ENCODE data around the gene TRAIP.
"Not testable (repeated sequence)": the region's sequence is repeated elsewhere in the genome, so short reads cannot be mapped to it uniquely, and the experiment has no call there.

Gene TRAIP

DNA sequence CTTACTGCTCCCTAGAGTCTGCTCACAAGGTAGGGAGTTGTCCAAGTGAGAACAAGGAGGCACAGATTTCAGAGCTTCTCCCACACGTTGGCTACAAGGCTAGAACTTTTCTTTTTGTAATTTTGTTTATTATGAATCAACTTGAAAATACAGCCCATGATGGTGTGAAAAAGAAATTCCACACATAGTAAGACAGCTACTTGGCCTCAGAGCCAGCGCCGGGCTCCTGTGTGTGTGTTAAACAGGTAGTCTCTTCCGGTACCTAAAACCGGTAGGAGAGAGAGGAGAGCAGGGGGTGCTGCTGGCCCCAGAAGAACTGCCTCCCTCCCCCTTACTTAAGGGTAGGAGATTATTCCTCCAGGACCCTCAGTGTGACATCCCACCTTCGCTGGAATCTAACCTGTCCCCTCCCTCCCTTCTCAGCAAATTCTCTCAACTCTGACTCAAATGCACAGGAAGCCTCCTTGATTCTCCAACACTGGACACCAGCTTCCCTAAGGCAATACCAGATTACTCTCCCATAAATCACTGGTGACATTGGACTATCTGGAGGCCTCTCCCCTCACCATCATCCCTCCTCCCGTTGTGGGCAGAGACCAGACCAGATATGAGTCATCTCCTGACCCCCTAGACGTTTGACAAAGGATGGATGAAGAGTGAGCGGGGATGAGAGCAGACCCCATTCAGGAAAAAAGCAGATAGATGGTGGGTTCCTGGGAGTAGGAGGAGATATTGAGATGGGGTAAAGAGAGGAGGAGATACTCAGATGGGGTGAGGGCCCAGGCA lies 65.5 kb downstream of the TRAIP start:
- DNase-seq: peak; percentile 19

DNA sequence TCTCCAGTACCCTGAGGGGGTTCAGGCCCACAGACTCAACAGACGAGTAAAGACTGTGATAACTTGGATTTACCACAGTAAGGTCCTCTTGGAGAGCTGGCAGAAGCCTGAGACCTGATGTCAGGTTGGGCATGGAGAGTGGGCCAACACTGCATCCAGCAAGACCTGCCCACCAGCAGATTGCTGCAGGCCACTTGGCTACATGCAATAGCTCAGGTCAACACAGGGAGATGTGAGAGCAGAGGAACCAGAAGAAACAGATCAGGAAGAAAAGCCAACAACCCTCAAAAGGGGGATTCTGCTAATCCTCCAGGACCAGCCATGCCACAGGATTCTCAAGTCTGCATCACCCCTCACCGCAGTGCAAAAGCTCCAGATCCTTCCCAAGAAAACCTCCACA lies 68.3 kb downstream of the TRAIP start:
- peak; percentile 9 for DNase-seq

DNA sequence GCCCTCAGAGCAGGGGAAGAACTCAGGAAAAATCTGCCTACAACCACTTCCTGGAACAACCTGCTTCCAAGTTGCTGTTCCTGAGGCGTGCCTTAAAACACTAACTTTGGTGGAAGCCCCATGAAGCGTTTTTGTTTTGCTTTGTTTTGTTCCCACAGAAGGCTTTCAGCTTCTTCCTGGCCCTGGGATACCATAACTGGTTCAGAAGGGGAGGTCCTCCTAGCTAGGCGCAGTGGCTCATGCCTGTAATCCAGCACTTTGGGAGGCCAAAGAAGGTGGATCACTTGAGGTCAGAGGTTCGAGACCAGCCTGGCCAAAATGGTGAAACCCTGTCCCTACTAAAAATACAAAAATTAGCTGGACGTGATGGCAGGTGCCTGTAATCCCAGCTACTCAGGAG lies 68.8 kb downstream of the TRAIP start:
- no peak for DNase-seq

DNA sequence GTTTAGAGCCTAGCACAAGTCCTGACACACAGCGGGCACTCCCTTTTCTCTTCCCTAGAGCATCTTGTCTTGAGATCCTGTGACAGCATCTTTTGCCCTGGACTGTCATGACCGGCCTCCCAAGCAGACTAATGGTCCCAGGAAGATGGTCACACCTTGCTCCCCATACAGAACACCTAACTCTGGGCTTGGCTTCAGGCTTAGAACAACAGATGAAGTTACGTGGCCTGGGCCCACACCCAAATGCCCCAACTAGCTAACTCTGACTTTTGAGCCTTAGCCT lies 69.2 kb downstream of the TRAIP start:
- no peak for DNase-seq

DNA sequence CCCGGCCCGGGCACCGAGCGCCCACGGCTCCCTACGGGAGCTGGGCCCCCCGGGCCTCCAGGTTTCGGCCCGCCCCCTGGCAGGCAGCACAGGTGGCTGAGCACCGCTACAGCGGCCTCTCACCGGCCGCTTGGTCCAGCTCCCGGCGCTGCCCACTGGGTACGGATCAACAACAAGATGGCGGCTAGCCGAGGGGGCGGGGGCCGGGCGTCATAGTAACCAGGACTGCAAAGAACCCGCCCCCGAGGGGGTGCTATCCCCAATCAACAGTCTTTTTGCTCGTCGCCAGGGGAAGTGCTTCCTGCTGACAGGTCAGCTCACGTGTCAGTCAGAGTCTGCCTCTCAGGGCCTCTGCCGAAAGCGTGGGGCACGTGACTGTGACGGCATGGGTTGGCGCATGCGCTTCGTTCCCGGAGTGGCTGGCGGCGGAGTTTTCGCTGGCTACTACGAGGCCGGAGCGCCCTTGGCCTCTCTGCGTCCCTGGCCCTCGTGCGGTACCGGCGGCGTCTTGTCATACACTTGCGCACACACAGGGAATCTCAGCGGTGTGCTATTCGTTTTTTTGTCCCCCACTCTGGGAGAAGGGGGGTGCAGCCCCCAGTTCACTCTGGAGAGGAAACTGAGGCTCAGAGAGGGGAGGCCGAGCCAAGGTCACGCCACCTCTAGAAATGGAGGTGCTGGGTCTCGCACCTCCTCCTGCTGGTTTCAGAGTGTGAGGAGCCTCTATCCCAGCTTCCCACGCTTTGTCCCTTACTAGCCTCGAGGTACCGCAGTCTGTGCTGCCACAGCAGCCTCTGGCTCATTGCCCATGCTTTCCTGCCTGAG lies 69.8 kb downstream of the TRAIP start, which contains the start of gene IP6K1:
Gene IP6K1, minus strand, starts transcription at position 186 of the 825 bp plus-strand sequence. CDS start 38,502 bp downstream, outside the sequence.
- DNase-seq: peak; percentile 100

DNA sequence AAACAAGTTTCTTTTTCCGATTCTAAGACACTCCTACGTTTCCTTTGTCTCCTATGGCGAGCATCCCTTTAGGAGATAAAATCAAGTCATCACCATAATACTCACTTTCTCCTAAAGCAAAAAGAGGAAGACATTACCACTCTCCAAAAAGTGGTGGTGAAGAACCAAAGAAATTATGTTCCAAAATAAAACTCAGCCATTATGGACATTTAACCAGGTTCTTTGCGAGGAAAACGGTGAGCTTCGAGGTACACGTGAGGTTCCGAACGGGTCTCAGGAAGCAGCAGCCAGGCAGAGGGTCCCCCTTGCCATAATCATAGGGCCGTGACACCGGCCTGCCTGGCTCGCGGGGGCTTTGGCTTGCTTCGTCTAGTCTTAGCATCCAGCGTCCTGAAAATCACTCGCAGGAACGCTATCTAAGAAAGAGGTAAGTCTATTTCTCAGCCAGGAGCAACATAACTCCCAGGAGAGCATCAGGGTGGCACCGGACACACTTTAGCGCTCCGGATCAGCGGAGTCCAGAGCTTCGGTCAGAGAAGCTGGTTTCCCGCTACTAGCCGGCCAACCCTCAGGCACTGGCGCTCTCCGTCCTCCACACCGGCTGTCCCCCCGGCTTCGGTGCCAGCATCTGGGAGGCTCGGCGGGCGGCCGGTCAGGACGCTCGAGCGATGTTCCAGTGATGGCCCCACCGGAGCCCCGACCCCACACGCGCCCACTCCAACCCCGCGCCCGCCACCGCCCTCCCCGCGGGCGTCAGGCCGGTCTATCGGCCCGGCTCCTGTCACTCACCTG lies 70.6 kb downstream of the TRAIP start:
- peak; percentile 38 for DNase-seq

DNA sequence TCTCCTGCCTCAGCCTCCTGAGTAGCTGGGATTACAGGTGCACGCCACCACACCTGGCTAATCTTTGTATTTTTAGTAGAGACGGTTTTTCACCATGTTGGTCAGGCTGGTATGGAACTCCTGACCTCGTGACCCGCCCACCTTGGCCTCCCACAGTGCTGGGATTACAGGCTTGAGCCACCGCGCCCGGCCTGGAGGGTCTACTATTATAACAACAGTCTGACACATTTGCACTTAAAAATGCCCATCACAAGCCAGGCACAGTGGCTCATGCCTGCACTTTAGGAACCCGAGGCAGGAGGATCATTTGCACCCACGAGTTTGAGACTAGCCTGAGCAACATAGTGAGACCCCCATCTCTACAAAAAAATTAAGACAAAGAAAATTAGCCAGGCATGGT lies 74.1 kb downstream of the TRAIP start:
- not testable (repeated sequence) for DNase-seq

DNA sequence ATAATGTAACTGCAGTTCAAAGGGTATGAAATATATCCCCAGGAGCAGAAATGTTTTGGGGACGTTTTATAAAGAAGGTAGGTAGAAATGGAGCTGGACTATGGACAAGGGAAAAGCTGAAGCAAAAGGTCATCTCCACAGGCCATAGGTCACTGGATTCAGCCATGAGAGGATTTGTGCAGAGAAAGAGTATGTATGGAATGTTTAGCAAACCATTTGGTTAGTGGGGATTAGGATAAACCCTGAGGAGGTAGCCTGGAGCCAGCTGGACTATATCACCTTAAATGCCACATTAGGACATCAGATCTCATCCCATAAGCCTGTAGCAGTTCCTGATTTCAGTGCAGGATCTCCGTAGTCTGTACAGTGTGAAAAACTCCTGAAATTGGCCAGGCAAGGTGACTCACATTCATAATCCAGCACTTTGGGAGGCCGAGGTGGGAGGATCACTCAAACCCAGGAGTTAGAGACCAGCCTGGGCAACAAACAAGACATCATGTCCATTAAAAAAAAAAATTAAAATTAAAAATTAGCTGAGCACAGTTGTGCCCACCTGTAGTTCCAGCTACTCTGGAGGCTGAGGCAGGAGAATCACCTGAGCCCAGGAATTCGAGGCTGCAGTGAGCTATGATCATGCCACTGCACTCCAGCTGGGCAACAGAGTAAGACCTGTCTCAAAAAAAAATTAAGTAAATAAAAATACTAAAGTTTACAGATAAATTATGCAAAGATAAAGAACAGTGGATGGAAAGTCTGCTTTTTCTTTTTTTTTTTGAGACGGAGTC lies 74.8 kb downstream of the TRAIP start:
- DNase-seq: no peak

DNA sequence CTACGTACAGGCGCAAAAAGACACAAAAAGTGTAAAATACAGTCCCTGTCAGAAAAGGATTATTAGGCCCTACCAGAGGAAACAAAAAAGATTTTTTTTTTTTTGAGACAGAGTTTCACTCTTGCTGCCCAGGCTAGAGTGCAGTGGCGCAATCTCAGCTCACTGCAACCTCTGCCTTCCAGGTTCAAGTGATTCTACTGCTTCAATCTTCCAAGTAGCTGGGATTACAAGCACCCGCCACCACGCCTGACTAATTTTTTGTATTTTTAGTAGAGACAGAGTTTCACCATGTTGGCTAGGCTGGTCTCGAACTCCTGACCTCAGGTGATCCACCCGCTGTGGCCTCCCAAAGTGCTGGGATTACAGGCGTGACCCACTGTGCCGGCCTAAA lies 75.4 kb downstream of the TRAIP start:
- DNase-seq: not testable (repeated sequence)

DNA sequence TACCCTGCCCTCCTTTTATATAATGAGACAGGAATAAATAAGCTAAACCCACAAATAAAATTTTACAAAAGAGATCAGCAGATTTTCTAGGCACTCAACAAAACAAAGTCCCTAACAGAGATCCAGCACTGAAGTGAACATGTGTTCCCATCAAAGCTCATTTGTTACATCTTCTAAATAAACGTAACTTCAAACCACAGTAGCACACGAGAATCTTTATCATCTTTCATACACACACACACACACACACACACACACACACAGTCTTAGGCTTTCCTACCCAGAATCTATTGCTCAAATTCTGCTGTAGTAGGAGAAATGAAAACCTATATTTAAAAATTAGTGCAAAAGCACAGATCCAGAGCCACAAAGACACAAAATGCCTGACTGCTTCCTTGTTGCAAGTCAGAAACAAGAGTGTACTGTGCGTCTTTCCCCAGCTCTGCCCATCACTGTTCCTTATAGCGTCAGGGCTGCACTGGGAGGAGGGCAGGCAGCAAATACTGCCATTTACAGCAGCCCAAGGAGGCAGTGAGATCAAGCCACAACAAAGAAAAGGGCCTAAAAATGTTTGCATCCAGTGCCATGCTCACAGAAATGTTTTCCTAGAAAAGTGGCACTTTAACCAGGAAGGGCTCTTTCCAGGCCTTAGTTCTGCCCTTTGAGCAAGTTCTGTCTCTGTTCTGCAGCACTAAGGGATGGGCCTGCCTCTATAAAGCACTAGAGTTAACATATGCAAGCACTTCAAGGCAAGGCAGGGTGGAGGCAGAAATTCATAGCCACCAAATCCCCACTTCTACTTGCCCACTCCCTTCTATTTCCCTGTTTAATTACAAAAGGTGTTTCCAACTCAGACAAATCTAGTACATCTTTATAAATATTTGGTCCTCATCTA lies 76.0 kb downstream of the TRAIP start:
- no peak for DNase-seq

DNA sequence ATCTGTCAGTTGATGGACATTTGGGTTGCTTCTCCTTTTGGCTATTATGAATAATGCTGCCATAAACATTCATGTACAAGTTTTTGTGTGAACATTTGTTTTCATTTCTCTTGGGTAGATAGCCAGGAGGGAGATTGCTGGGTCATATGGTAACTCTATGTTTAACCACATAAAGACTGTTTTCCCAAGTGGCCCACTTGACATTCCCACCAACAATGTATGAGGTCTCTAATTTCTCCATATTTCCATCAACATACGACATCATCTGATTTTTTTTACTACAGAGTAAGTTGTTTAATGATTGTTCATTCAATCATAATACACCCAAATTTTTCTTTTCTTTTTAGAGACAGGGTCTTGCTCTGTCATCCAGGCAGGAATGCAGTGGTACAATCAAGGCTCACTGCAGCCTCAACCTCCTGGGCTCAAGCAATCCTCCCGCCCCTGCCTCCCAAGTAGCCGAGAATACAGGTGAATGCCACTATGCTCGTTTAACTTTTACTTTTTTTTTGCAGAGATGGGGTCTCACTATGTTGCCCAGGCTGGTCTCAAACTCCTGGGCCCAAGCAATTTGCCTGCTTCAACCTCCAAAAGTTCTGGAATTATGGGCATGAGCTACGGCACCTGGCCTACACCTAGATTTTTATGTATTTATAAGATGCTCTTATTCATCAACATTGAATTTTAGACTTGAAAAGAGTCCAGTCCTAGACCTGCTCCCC lies 76.8 kb downstream of the TRAIP start:
- DNase-seq: no peak

Measured in 8988T (cell line).